ENCODE data around the gene MMP20. TPM values are rescaled to one million over a fixed set of nuclear protein-coding genes. Genes with fewer than 3 reads are reported as not detected.

MMP20 gene
- polyA plus RNA-seq, 1 of the 3 experiments (the other 2 are of a cell fraction): not detected

DNA sequence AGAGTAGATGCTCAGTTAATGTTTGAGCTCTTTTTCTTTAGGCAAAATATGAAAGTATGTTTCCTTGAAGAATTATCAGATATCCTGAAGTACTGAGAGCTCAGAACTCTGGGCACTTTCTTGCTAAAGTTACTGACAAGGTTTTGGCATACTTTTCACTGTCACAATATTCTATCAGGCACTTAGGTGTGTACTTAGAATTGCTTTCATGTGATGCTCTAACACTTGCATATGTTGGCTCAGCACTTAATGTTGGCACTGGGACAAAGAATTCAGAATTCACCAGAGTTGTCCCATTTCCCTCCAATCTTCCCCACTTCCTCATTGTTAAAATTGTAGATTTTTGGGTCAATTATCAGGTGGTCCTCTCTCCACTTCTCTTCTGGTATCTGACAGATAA, 5.0 kb downstream of the MMP20 start:
- peaks cover 11% of the 10 kb centered on the region for H3F3A ChIP-seq (replicated peaks; ENCODE audit: insufficient read depth)
- H3K9ac ChIP-seq: no peak overlapping the region
- no peak overlapping the region for H3K4me2 ChIP-seq
- H4K20me1 ChIP-seq (ENCODE audit: insufficient read depth): no peaks in the 10 kb centered on the region
- H2AFZ ChIP-seq (ENCODE audit: low read depth): no peak overlapping the region
- no peaks in the 10 kb centered on the region for H3K79me2 ChIP-seq (ENCODE audit: insufficient read depth)
- no peaks in the 10 kb centered on the region for H3K9me3 ChIP-seq
- no peaks in the 10 kb centered on the region for H3K27me3 ChIP-seq (ENCODE audit: insufficient read depth)
- H3K36me3 ChIP-seq (replicated peaks in 1 of 2; ENCODE audit: control insufficient read depth in 1 of 2, insufficient read depth in 2 of 2, low read length in 1 of 2): no peaks in the 10 kb centered on the region
- no peaks in the 10 kb centered on the region for H3K9me2 ChIP-seq
- DNase-seq: no peak
- POLR2A ChIA-PET: no interaction called here
- 0 out of 4 replicates have a peak, but pooled peaks cover 0 to 5% of the 10 kb centered on the region in 2 experiments for H3K4me1 ChIP-seq (ENCODE audit: control insufficient read depth in 1 of 2, insufficient read depth in 2 of 2, low read depth in 1 of 2, low read length in 1 of 2)
- H3K4me3 ChIP-seq (ENCODE audit: low read depth in 2 of 2, low read length in 1 of 2): no peak overlapping the region
- H3K27ac ChIP-seq (ENCODE audit: low read depth in 2 of 2, low read length in 1 of 2): no peak overlapping the region
- CTCF ChIA-PET: no interaction called here
- TF ChIP-seq NFIC (IDR thresholded peaks at IDR 0.05; ENCODE audit: borderline replicate concordance) (no peak), FOXJ3 (CRISPR knock-in tag; IDR thresholded peaks at IDR 0.05) (no peak), EZH2phosphoT487 (IDR thresholded peaks at IDR 0.05; ENCODE audit: borderline replicate concordance, low read depth) (no peak), TAF1 (IDR thresholded peaks at IDR 0.05; ENCODE audit: borderline replicate concordance, low read depth, low read length) (no peak), CHD2 (IDR thresholded peaks at IDR 0.05; ENCODE audit: low read length, partially characterized antibody) (no peak), GATA2 (CRISPR knock-in tag; IDR thresholded peaks at IDR 0.05) (no peak), YY1 (IDR thresholded peaks at IDR 0.05; ENCODE audit: low read depth) (no peak), EP300 (IDR thresholded peaks at IDR 0.05; ENCODE audit: borderline replicate concordance in 1 of 2, low read depth in 1 of 2, low read length in 1 of 2) (no peak), GABPA (IDR thresholded peaks at IDR 0.05; ENCODE audit: low read depth) (no peak), POLR2AphosphoS5 (IDR thresholded peaks at IDR 0.05; ENCODE audit: low read depth, low read length) (no peak), RCOR1 (IDR thresholded peaks at IDR 0.05; ENCODE audit: low read length) (no peak), ELF1 (IDR thresholded peaks at IDR 0.05) (no peak), TCF12 (IDR thresholded peaks at IDR 0.05) (no peak), RXRA (IDR thresholded peaks at IDR 0.05; ENCODE audit: borderline replicate concordance, low read depth) (no peak), SMC3 (IDR thresholded peaks at IDR 0.05; ENCODE audit: low read depth, low read length) (no peak)
- TF ChIP-seq, protein P1, sequence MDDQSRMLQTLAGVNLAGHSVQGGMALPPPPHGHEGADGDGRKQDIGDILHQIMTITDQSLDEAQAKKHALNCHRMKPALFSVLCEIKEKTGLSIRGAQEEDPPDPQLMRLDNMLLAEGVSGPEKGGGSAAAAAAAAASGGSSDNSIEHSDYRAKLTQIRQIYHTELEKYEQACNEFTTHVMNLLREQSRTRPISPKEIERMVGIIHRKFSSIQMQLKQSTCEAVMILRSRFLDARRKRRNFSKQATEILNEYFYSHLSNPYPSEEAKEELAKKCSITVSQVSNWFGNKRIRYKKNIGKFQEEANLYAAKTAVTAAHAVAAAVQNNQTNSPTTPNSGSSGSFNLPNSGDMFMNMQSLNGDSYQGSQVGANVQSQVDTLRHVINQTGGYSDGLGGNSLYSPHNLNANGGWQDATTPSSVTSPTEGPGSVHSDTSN (IDR thresholded peaks at IDR 0.05): no peak
- TF ChIP-seq, protein P2, sequence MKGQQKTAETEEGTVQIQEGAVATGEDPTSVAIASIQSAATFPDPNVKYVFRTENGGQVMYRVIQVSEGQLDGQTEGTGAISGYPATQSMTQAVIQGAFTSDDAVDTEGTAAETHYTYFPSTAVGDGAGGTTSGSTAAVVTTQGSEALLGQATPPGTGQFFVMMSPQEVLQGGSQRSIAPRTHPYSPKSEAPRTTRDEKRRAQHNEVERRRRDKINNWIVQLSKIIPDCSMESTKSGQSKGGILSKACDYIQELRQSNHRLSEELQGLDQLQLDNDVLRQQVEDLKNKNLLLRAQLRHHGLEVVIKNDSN (IDR thresholded peaks at IDR 0.05; ENCODE audit: borderline replicate concordance, low read depth): no peak
- TF ChIP-seq, protein P3, sequence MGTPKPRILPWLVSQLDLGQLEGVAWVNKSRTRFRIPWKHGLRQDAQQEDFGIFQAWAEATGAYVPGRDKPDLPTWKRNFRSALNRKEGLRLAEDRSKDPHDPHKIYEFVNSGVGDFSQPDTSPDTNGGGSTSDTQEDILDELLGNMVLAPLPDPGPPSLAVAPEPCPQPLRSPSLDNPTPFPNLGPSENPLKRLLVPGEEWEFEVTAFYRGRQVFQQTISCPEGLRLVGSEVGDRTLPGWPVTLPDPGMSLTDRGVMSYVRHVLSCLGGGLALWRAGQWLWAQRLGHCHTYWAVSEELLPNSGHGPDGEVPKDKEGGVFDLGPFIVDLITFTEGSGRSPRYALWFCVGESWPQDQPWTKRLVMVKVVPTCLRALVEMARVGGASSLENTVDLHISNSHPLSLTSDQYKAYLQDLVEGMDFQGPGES (IDR thresholded peaks at IDR 0.05; ENCODE audit: low read depth, low read length): no peak
- TF ChIP-seq, protein P4, sequence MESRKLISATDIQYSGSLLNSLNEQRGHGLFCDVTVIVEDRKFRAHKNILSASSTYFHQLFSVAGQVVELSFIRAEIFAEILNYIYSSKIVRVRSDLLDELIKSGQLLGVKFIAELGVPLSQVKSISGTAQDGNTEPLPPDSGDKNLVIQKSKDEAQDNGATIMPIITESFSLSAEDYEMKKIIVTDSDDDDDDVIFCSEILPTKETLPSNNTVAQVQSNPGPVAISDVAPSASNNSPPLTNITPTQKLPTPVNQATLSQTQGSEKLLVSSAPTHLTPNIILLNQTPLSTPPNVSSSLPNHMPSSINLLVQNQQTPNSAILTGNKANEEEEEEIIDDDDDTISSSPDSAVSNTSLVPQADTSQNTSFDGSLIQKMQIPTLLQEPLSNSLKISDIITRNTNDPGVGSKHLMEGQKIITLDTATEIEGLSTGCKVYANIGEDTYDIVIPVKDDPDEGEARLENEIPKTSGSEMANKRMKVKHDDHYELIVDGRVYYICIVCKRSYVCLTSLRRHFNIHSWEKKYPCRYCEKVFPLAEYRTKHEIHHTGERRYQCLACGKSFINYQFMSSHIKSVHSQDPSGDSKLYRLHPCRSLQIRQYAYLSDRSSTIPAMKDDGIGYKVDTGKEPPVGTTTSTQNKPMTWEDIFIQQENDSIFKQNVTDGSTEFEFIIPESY (IDR thresholded peaks at IDR 0.05; ENCODE audit: borderline replicate concordance, low read depth): no peak
- TF ChIP-seq, protein P5, sequence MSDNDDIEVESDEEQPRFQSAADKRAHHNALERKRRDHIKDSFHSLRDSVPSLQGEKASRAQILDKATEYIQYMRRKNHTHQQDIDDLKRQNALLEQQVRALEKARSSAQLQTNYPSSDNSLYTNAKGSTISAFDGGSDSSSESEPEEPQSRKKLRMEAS (IDR thresholded peaks at IDR 0.05; ENCODE audit: low read depth): no peak

Measured in SK-N-SH (cell line).